Mucosa of descending colon (tissue), 3 donors: ENCODE measurements around the gene SLC16A7. TPM values are rescaled to one million over a fixed set of nuclear protein-coding genes. Genes with fewer than 3 reads are reported as not detected.

Source experiments
- ATAC-seq: fragments of 200-7000 bp; cut with Tn5 transposase; one replicate; pipeline ENCODE4 v1.9.1; 2020; ENCODE audit warnings: mild to moderate bottlenecking, moderate library complexity
- DNase-seq, 3 donors: peaks; one replicate each; pipeline ENCODE4 v3.0.0-alpha.2; 2020
- H3K36me3 ChIP-seq: fragments of 200-600 bp; one replicate; pipeline ENCODE4 v1.8.0; 2021; ENCODE audit warnings: low read depth, mild to moderate bottlenecking
- H3K4me1 ChIP-seq: fragments of 200-600 bp; one replicate; pipeline ENCODE4 v1.8.0; 2021; ENCODE audit warnings: low read depth, mild to moderate bottlenecking
- H3K4me3 ChIP-seq: fragments of 200-600 bp; one replicate; pipeline ENCODE4 v1.8.0; 2021; ENCODE audit warnings: mild to moderate bottlenecking
- H3K9me3 ChIP-seq: fragments of 200-600 bp; one replicate; pipeline ENCODE4 v1.8.0; 2021; ENCODE audit warnings: mild to moderate bottlenecking
- intact Hi-C, 2 donors: fragments of 100-400 bp; cut with DNase I in 1 of 2; cut with micrococcal nuclease in 1 of 2; formaldehyde crosslinking; loops; one replicate each; pipeline versions ENCODE4 v1.11.0 to v1.11.1; 2022; cut with DNase I, micrococcal nuclease
- long read RNA-seq, 2 donors: library from polyadenylated mRNA; unstranded; transcript quantifications; one replicate each; pipeline ENCODE4 v2.0.0, GENCODE V29; 2019 to 2021
- total RNA-seq, 3 donors: library from RNA; stranded (reverse); fragmentation: NEBNext Ultra II Directional in 2 of 3; extraction: Animal tissue kit (Norgen Biotek cat#: 25700) in 2 of 3; gene quantifications; one replicate each; pipeline versions ENCODE4 v1.2.1 to v1.2.4, GENCODE V29; 2021 to 2023
- TF ChIP-seq, protein P1 (sequence below): fragments of 200-600 bp; IDR thresholded peaks from one replicate; pipeline ENCODE4 v1.8.0; 2022; ENCODE audit warnings: antibody characterized with exemption, mild to moderate bottlenecking
- donor health status: DM: no; HTN: no; CAD: no; lungs with moderate emphysema.
- donor health status: DM: no; HTN: no; CAD: no.
- donor health status: DM: no; HTN: yes; CAD: no.

The SLC16A7 gene, protein sequence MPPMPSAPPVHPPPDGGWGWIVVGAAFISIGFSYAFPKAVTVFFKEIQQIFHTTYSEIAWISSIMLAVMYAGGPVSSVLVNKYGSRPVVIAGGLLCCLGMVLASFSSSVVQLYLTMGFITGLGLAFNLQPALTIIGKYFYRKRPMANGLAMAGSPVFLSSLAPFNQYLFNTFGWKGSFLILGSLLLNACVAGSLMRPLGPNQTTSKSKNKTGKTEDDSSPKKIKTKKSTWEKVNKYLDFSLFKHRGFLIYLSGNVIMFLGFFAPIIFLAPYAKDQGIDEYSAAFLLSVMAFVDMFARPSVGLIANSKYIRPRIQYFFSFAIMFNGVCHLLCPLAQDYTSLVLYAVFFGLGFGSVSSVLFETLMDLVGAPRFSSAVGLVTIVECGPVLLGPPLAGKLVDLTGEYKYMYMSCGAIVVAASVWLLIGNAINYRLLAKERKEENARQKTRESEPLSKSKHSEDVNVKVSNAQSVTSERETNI
- total RNA-seq, result 10 to 100 TPM in 1 of 3 donors, 1 to 10 TPM in 2; 8.6 to 10.8 (median 9.0) TPM
- long read RNA-seq, donor 1, partial matches to known transcripts, result 0 of 3 reads
- long read RNA-seq, donor 1, other reads (novel, unspliced or antisense), result 1 of 3 reads
- long read RNA-seq, donor 2, partial matches to known transcripts, result 0 of 1 reads
- long read RNA-seq, donor 2, other reads (novel, unspliced or antisense), result 1 of 1 reads

DNA sequence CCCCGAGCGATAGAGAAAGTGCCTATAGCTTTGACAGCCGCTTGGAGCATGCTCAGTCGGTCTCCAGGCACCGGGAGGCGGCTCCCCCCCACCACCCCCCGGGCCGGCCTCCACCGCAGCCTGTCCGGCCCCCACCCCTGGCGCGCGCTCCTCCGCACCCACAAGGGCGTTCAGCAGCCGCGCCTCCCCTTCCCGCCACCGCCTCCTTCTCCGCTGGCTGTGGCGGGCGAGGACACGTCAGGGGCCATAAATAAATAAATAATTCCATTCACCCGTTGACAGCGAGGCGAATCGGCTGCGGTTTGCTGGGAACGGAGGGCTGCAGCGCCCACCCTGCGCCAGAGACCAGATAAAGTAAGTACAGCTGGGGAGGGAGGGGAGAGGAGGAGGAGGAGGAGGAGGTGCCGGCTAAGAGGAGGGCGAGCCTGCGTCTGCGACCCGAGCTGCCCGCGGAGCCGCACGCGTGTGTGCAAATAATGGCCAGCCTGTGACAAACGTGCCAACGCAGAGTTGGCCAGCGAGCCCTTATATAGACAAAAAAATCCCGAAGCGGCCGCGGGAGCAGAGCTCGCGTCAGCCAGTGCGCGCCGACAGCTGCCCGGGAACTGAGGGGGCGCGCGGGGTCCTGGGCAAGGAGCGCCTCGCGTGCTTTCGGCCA lies at the start of gene SLC16A7:
Gene SLC16A7, plus strand, starts transcription at position 147 of the 658 bp plus-strand sequence. CDS start 108,773 bp downstream, outside the sequence.
- intact Hi-C loops, result no loop called here
- ATAC-seq, result peak; percentile 83
- TF ChIP-seq, protein P1, sequence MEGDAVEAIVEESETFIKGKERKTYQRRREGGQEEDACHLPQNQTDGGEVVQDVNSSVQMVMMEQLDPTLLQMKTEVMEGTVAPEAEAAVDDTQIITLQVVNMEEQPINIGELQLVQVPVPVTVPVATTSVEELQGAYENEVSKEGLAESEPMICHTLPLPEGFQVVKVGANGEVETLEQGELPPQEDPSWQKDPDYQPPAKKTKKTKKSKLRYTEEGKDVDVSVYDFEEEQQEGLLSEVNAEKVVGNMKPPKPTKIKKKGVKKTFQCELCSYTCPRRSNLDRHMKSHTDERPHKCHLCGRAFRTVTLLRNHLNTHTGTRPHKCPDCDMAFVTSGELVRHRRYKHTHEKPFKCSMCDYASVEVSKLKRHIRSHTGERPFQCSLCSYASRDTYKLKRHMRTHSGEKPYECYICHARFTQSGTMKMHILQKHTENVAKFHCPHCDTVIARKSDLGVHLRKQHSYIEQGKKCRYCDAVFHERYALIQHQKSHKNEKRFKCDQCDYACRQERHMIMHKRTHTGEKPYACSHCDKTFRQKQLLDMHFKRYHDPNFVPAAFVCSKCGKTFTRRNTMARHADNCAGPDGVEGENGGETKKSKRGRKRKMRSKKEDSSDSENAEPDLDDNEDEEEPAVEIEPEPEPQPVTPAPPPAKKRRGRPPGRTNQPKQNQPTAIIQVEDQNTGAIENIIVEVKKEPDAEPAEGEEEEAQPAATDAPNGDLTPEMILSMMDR, result no peak

DNA sequence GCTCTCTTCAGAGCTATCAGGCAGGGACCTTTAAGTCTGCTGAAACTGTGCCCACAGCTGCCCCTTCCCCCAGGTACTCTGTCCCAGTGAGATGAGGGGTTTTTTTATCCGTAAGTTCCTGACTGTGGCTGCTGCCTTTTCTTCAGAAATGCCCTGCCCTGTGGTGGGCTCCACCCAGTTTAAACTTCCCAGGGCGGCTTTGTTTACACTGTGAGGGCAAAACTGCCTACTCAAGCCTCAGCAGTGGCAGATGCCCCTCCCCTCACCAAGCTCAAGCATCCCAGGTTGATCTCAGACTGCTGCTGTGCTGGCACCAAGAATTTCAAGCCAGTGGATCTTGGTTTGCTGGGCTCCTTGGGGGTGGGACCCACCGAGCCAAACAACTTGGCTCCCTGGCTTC lies 46.9 kb upstream of the SLC16A7 start:
- H3K9me3 ChIP-seq, result no peaks in the 10 kb centered on the region
- intact Hi-C loops, result no loop called here
- TF ChIP-seq, protein P1, result no peak
- DNase-seq, result peak in 2 of 3 donors; percentile 31 to 33
- H3K4me1 ChIP-seq, result no peaks in the 10 kb centered on the region
- no peak for ATAC-seq
- H3K4me3 ChIP-seq, result no peak overlapping the region
- H3K36me3 ChIP-seq, result no peaks in the 10 kb centered on the region

More for the DNA sequence above, at the start of gene SLC16A7:
- Histone ChIP-seq H3K4me1 (peaks cover 6% of the 10 kb centered on the region), H3K9me3 (no peaks in the 10 kb centered on the region), H3K36me3 (no peaks in the 10 kb centered on the region), H3K4me3 (peak within 1 kb of the TSS; percentile 24)
- peak; percentile 78 to 91 (median 83) for DNase-seq

DNA sequence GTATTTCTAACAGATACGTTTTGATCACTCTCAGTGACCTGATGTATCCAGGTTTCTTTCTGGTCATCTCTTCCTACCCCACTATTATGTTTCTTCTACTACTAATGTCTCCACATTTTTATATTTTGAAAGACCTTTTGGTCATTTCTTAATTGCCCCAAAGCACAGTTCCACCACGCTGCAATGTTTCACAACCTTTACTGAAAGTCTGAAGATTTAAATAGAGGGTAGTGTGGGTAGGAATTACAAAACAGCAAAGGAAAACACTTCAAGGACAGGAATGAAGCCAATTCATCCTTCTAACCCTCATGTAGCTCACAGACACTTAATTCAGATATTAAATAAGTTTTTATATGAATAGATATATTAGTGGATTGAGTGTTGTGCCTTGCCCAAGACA lies 36.1 kb upstream of the SLC16A7 start:
- intact Hi-C loops, result no loop called here
- Histone ChIP-seq H3K9me3 (no peaks in the 10 kb centered on the region), H3K4me1 (no peaks in the 10 kb centered on the region), H3K4me3 (no peak overlapping the region), H3K36me3 (no peaks in the 10 kb centered on the region)
- ATAC-seq (no peak), DNase-seq (no peak)
- TF ChIP-seq, protein P1, result no peak

DNA sequence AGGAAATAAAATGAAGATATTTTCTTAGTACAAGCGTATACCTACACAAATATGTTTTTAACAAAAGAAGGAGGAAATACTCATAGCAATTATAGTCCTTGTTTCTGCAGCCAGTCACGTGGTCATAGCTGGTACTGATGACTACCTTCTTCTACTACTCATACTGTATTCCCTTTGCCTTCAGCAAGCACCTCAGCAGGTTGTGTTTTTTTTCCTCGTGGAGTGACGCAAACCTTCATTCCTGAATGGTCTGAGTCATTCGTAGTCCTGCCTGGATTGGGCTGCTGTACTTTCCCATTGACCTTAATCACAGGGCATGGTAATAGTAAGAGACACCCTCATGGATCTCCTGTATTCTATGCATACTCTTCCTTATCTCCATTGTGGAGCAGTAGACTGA lies 25.7 kb upstream of the SLC16A7 start:
- intact Hi-C loops, result no loop called here
- TF ChIP-seq, protein P1, result no peak
- Histone ChIP-seq H3K4me1 (no peaks in the 10 kb centered on the region), H3K9me3 (no peaks in the 10 kb centered on the region), H3K36me3 (no peaks in the 10 kb centered on the region), H3K4me3 (no peak overlapping the region)
- DNase-seq (no peak), ATAC-seq (no peak)

DNA sequence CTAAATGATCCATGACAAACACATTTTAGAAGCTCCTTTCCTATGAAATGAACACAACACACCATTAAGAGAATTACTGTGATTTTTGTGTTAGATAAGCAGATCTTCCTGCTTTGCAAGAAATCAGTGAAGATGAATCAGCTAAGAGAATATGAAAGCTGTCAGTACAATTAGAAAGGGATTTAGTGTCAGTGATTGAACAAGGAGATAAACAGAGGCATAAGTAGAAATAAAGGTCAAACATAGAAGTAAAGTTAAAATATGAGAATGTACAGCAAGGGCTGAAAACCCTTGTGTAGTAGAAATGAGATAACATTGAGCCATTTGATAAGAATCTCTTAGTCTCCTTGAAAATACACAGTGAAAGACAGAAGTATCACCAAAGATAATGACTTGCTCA lies 21.4 kb upstream of the SLC16A7 start:
- Histone ChIP-seq H3K4me1 (no peaks in the 10 kb centered on the region), H3K9me3 (no peaks in the 10 kb centered on the region), H3K36me3 (no peaks in the 10 kb centered on the region), H3K4me3 (no peak overlapping the region)
- no peak for DNase-seq
- intact Hi-C loops, result no loop called here
- TF ChIP-seq, protein P1, result no peak
- no peak for ATAC-seq
